GM12878 (cell line): Measurements from ENCODE around the gene MVP.

Experiments used
- EED ChIP-seq: sonication (generic); IDR thresholded peaks from 2 replicates; pipeline ENCODE4 v1.6.1; 2016; ENCODE audit warnings: antibody characterized with exemption, low read depth
- SIN3A ChIP-seq: IDR thresholded peaks from 2 replicates; pipeline ENCODE4 v1.6.1; 2012; ENCODE audit warnings: low read depth, low read length, improper control_type of control experiment
- TF ChIP-seq, protein P1 (sequence below), 3 experiments: IDR thresholded peaks in 2 of 3; conservative IDR thresholded peaks in 1 of 3; 2 replicates each; pipeline ENCODE4 v1.5.1; 2011; ENCODE audit warnings: low read depth in 3 of 3, low read length in 3 of 3, mild to moderate bottlenecking in 3 of 3, control low read depth in 2 of 3, moderate library complexity in 2 of 3, inconsistent platforms in 1 of 3, mixed read lengths in 1 of 3; ENCODE audit not compliant: control insufficient read depth in 2 of 3, insufficient read depth in 1 of 3; ENCODE audit errors: extremely low read depth in 1 of 3

DNA sequence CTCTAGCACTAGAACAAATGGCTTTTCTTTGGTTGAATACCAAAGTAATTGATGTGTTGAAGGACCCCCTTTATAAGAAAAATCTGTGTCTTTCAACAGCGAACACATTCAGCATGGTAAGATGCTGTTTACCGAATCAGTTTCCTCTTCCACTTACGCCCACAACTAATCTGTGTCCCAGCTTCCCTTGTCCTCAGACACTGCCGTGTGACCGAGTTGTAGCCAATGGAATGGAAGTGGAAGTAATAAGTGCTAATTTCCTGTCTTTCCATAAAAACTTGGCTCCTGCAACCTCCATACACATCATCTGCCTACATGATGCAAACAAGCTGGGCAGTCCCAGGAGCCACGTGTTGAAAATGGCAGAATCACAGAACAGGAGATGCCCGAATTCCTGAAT is 32.4 kb downstream of the MVP start:
- TF ChIP-seq, protein P1, sequence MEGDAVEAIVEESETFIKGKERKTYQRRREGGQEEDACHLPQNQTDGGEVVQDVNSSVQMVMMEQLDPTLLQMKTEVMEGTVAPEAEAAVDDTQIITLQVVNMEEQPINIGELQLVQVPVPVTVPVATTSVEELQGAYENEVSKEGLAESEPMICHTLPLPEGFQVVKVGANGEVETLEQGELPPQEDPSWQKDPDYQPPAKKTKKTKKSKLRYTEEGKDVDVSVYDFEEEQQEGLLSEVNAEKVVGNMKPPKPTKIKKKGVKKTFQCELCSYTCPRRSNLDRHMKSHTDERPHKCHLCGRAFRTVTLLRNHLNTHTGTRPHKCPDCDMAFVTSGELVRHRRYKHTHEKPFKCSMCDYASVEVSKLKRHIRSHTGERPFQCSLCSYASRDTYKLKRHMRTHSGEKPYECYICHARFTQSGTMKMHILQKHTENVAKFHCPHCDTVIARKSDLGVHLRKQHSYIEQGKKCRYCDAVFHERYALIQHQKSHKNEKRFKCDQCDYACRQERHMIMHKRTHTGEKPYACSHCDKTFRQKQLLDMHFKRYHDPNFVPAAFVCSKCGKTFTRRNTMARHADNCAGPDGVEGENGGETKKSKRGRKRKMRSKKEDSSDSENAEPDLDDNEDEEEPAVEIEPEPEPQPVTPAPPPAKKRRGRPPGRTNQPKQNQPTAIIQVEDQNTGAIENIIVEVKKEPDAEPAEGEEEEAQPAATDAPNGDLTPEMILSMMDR (IDR thresholded peaks at IDR 0.05 in 2 of 3, conservative IDR thresholded peaks at IDR 0.05 in 1 of 3; ENCODE audit: control insufficient read depth in 2 of 3, extremely low read depth in 1 of 3, insufficient read depth in 1 of 3, low read depth in 3 of 3, low read length in 3 of 3), result no peak
- TF ChIP-seq SIN3A, result no peak
- TF ChIP-seq EED, result no peak
